Loucy (cell line): ENCODE results near the gene PCDHA7.

Experiments used
- EZH2phosphoT487 ChIP-seq: fragments of 200-600 bp; IDR thresholded peaks from 2 replicates; pipeline ENCODE4 v1.6.1; 2018; ENCODE audit warnings: antibody characterized with exemption, mild to moderate bottlenecking, moderate library complexity, borderline replicate concordance
- TF ChIP-seq, protein P1 (sequence below): fragments of 200-600 bp; sonication (generic); conservative IDR thresholded peaks from 2 replicates; pipeline ENCODE4 v1.5.1; 2014; ENCODE audit warnings: mild to moderate bottlenecking, antibody characterized with exemption, low read length

DNA sequence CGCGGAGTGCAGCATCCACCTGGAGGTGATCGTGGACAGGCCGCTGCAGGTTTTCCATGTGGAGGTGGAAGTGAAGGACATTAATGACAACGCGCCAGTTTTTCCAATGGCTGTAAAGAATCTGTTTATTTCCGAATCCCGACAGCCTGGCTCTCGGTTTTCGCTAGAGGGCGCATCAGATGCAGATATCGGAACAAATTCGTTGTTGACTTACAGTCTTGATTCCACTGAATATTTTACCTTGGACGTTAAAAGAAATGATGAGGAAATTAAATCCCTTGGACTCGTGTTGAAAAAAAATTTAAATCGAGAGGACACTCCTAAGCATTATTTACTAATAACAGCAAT is 32.6 kb upstream of the PCDHA7 start:
- TF ChIP-seq, protein P1, sequence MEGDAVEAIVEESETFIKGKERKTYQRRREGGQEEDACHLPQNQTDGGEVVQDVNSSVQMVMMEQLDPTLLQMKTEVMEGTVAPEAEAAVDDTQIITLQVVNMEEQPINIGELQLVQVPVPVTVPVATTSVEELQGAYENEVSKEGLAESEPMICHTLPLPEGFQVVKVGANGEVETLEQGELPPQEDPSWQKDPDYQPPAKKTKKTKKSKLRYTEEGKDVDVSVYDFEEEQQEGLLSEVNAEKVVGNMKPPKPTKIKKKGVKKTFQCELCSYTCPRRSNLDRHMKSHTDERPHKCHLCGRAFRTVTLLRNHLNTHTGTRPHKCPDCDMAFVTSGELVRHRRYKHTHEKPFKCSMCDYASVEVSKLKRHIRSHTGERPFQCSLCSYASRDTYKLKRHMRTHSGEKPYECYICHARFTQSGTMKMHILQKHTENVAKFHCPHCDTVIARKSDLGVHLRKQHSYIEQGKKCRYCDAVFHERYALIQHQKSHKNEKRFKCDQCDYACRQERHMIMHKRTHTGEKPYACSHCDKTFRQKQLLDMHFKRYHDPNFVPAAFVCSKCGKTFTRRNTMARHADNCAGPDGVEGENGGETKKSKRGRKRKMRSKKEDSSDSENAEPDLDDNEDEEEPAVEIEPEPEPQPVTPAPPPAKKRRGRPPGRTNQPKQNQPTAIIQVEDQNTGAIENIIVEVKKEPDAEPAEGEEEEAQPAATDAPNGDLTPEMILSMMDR, result no peak
- TF ChIP-seq EZH2phosphoT487, result no peak
